Islet of Langerhans (tissue), 1 donor: ENCODE measurements around the gene TMEM35B.
"Not testable (repeated sequence)": the region's sequence is repeated elsewhere in the genome, so short reads cannot be mapped to it uniquely, and the experiment has no call there.

Source experiments
- FAIRE-seq: peaks from one replicate; lab custom pipeline; 2011; peaks lifted over from hg19 to GRCh38; lab: Jason Lieb, UNC

TMEM35B gene

DNA sequence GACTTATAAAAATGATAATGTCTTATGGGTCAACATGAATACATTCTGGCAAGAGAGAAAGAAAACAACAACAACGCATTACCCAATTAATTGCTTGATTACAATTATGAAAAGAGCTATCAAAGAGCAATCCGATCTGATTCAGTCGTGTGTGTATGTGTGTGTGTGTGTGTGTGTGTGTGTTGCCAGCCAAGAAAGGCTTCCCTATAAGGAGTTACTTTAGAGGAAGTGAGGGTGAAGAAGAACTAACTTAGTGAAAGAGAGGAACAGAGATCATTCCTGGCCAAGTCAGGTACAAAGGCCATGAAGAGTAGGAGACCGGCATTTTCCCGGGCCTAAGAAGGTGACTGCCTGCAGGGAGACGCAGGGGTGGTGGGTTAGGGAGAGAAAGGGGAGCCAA is 9.4 kb downstream of the TMEM35B start:
- no peak for FAIRE-seq

GRCh38 chr1:34975338-34975737 is 9.8 kb downstream of the TMEM35B start:
- no peak for FAIRE-seq

GRCh38 chr1:34974626-34975025 is 10.5 kb downstream of the TMEM35B start:
- FAIRE-seq = no peak

DNA sequence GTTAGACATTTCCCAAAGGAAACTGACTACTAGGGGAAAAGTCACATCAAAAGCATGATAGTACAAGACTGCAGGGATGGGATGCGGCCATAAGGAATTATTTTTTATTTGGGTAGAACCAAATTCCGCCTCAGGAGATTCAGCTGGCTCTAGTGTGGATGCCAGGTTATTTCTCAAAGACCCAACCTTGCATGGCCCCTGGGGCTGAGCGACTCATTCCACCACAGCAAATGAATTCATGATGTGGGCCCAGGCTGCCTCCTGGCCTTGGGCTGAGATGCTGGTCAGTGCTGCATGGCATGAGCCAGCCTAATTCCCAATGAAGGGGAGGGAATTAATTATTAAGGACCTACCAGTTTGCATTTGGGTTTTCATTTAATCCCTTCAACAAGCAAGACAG is 11.8 kb downstream of the TMEM35B start:
- no peak for FAIRE-seq

- no peak for FAIRE-seq
Measured at GRCh38 chr1:34970829-34971228, 14.3 kb downstream of the TMEM35B start.

- FAIRE-seq = no peak
Measured at GRCh38 chr1:34970220-34970735, 14.9 kb downstream of the TMEM35B start.

- FAIRE-seq = not testable (repeated sequence)
Measured at GRCh38 chr1:34968297-34968696, 16.9 kb downstream of the TMEM35B start.

DNA sequence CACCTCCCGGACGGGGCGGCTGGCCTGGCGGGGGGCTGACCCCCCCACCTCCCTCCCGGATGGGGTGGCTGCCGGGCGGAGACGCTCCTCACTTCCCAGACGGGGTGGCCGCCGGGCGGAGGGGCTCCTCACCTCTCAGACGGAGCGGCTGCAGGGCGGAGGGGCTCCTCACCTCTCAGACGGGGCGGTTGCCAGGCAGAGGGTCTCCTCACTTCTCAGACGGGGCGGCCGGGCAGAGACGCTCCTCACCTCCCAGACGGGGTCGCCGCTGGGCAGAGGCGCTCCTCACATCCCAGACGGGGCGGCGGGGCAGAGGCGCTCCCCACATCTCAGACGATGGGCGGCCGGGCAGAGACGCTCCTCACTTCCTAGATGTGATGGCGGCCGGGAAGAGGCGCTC is 17.5 kb downstream of the TMEM35B start:
- FAIRE-seq = not testable (repeated sequence)

- FAIRE-seq = no peak
Measured at GRCh38 chr1:34965597-34965996, 19.6 kb downstream of the TMEM35B start.

GRCh38 chr1:34950428-34950827 is 34.7 kb downstream of the TMEM35B start:
- FAIRE-seq = no peak

GRCh38 chr1:34948739-34949138 is 36.4 kb downstream of the TMEM35B start:
- not testable (repeated sequence) for FAIRE-seq

DNA sequence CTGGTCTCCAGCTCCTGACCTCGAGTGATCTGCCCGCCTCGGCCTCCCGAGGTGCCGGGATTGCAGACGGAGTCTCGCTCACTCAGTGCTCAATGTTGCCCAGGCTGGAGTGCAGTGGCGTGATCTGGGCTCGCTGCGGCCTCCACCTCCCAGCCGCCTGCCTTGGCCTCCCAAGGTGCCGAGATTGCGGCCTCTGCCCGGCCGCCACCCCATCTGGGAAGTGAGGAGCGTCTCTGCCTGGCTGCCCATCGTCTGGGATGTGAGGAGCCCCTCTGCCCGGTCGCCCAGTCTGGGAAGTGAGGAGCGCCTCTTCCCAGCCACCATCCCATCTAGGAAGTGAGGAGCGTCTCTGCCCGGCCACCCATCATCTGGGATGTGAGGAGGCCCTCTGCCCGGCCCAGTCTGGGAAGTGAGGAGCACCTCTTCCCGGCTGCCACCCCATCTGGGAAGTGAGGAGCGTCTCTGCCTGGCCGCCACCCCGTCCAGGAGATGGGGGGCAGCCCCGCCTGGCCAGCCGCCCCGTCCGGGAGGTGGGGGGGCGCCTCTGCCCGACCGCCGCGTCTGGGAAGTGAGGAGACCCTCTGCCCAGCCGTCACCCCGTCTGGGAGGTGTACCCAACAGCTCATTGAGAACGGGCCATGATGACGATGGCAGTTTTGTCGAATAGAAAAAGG is 37.4 kb downstream of the TMEM35B start:
- not testable (repeated sequence) for FAIRE-seq

- FAIRE-seq = no peak
Measured at GRCh38 chr1:34946211-34946610, 38.9 kb downstream of the TMEM35B start.

DNA sequence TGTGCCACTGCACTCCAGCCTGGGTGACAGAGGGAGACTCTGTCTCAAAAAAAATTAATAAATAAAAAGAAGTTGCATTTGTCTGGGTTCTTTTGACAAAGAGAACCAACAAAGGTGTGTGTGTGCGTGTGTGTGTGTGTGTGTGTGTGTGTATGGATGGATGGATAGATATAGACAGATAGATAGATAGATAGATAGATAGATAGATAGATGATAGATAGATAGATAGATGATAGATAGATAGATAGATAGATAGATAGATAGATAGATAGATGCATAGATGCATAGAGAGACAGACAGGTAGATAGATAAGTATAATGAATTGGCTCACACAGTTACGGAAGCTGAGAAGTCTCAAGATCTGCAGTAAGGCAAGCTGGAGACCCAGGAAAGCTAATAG is 43.3 kb downstream of the TMEM35B start:
- not testable (repeated sequence) for FAIRE-seq
